Body of pancreas (tissue), 4 donors: ENCODE data around the gene MYO7B.

Experiments used
- POLR2A ChIP-seq, 3 donors: fragments of 450-650 bp; IDR thresholded peaks; one replicate each; pipeline ENCODE4 v1.6.1; 2016; ENCODE audit warnings: antibody characterized with exemption in 3 of 3, mild to moderate bottlenecking in 2 of 3
- TF ChIP-seq, protein P1 (sequence below), 7 experiments: fragments of 450-650 bp in 4 of 7; fragments of 200-600 bp in 3 of 7; sonication (generic) in 3 of 7; IDR thresholded peaks; one replicate each; pipeline ENCODE4 v1.5.1; 2016 to 2019; ENCODE audit warnings: antibody characterized with exemption in 7 of 7

DNA sequence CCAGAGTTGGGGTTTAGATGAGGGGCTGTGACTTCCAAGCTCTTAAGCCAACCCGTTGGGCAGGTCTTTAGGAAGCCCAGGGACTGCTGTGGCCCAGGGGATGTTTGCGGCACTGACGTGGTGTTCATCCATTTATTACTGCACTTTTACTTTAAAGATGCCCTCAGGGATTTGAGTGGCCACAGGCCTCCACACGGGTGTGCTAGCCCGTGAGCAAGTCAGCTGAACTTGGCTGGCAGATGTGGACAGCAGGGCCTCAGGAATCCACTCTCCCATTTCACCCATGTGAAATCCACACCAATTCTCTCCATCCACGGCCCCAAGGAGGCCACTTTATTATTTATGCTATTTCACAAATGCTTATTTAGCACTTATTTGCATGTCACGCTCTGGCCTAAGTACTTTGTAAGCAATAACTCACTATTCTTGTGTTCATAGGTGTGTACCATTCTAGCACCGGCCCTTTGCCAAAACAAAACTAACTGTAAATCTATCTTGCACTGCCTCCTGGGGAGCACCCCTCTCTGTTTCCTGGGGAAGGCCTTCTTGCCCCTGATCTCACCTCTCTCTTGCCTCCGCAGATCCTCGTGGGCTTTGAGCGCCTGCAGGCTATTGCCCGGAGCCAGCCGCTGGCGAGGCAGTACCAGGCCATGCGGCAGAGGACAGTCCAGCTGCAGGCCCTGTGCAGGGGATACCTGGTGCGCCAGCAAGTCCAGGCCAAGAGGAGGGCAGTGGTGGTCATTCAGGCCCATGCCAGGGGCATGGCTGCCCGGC lies 71.3 kb downstream of the MYO7B start:
- TF ChIP-seq, protein P1, sequence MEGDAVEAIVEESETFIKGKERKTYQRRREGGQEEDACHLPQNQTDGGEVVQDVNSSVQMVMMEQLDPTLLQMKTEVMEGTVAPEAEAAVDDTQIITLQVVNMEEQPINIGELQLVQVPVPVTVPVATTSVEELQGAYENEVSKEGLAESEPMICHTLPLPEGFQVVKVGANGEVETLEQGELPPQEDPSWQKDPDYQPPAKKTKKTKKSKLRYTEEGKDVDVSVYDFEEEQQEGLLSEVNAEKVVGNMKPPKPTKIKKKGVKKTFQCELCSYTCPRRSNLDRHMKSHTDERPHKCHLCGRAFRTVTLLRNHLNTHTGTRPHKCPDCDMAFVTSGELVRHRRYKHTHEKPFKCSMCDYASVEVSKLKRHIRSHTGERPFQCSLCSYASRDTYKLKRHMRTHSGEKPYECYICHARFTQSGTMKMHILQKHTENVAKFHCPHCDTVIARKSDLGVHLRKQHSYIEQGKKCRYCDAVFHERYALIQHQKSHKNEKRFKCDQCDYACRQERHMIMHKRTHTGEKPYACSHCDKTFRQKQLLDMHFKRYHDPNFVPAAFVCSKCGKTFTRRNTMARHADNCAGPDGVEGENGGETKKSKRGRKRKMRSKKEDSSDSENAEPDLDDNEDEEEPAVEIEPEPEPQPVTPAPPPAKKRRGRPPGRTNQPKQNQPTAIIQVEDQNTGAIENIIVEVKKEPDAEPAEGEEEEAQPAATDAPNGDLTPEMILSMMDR (IDR thresholded peaks at IDR 0.05): no peak
- no peak for TF ChIP-seq POLR2A (IDR thresholded peaks at IDR 0.05)
